Measurements from ENCODE around the gene SYNGAP1. TPM values are rescaled to one million over a fixed set of nuclear protein-coding genes. Genes with fewer than 3 reads are reported as not detected.

The SYNGAP1 gene
- polyA plus RNA-seq, 1 of the 3 experiments (the other 2 are of a cell fraction): 8.8 TPM

DNA sequence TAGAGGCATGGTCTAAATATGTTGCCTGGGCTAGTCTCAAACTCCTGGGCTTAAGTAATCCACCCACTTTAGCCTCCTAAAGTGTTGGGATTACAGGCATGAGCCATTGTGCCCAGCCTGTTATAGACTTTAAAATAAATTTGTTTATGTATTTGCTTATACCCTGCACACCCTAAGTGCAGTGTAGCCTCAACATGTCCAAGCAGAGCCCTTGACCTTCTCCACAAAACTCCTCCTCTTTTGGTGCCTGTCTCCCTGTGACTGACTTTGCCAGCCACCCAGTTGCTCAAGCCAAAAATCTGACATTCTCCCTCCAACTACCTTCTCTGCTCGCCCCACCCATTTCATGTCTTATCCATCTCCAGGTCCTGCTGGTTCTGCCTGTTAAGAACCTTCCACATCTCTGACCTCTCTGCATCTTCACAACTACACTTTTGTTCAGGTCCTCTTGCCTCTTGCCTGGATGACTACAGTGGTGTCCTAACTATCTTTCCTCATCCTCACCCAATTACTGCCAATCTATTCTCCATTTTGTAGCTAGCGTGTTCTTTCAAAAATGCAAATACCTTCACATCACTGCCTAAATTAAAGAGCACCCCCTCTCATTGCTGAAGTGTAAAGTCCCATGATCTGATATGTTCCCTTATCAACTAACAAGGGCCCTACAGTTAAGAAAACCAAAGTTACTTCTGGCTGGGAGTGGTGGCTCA is 39.4 kb upstream of the SYNGAP1 start:
- TF ChIP-seq NFIC (IDR thresholded peaks at IDR 0.05; ENCODE audit: borderline replicate concordance) (no peak), GATA2 (CRISPR knock-in tag; IDR thresholded peaks at IDR 0.05) (no peak), RFX5 (IDR thresholded peaks at IDR 0.05; ENCODE audit: low read length) (no peak), TEAD4 (IDR thresholded peaks at IDR 0.05; ENCODE audit: borderline replicate concordance, insufficient read depth) (no peak), EZH2phosphoT487 (IDR thresholded peaks at IDR 0.05; ENCODE audit: borderline replicate concordance, low read depth) (no peak)
- TF ChIP-seq, protein P1, sequence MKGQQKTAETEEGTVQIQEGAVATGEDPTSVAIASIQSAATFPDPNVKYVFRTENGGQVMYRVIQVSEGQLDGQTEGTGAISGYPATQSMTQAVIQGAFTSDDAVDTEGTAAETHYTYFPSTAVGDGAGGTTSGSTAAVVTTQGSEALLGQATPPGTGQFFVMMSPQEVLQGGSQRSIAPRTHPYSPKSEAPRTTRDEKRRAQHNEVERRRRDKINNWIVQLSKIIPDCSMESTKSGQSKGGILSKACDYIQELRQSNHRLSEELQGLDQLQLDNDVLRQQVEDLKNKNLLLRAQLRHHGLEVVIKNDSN (IDR thresholded peaks at IDR 0.05; ENCODE audit: borderline replicate concordance, low read depth): no peak
- TF ChIP-seq, protein P2, sequence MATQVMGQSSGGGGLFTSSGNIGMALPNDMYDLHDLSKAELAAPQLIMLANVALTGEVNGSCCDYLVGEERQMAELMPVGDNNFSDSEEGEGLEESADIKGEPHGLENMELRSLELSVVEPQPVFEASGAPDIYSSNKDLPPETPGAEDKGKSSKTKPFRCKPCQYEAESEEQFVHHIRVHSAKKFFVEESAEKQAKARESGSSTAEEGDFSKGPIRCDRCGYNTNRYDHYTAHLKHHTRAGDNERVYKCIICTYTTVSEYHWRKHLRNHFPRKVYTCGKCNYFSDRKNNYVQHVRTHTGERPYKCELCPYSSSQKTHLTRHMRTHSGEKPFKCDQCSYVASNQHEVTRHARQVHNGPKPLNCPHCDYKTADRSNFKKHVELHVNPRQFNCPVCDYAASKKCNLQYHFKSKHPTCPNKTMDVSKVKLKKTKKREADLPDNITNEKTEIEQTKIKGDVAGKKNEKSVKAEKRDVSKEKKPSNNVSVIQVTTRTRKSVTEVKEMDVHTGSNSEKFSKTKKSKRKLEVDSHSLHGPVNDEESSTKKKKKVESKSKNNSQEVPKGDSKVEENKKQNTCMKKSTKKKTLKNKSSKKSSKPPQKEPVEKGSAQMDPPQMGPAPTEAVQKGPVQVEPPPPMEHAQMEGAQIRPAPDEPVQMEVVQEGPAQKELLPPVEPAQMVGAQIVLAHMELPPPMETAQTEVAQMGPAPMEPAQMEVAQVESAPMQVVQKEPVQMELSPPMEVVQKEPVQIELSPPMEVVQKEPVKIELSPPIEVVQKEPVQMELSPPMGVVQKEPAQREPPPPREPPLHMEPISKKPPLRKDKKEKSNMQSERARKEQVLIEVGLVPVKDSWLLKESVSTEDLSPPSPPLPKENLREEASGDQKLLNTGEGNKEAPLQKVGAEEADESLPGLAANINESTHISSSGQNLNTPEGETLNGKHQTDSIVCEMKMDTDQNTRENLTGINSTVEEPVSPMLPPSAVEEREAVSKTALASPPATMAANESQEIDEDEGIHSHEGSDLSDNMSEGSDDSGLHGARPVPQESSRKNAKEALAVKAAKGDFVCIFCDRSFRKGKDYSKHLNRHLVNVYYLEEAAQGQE (IDR thresholded peaks at IDR 0.05; ENCODE audit: low read depth, low read length): no peak
- no peak overlapping the region for H3K9ac ChIP-seq
- H3K27ac ChIP-seq (ENCODE audit: low read depth in 2 of 2, low read length in 1 of 2): no peak overlapping the region
- no peak overlapping the region for H3K4me2 ChIP-seq
- no peak for DNase-seq
- H3K79me2 ChIP-seq (ENCODE audit: insufficient read depth): no peaks in the 10 kb centered on the region
- WGBS (ENCODE audit: low lambda C conversion rate): 77% methylated on average over 2 of the region's 2 CpGs
- H3K4me3 ChIP-seq (ENCODE audit: low read depth in 2 of 2, low read length in 1 of 2): no peak overlapping the region
- H3K4me1 ChIP-seq (ENCODE audit: control insufficient read depth in 1 of 2, insufficient read depth in 2 of 2, low read depth in 1 of 2, low read length in 1 of 2): peaks cover 0 to 3% of the 10 kb centered on the region in 2 experiments; a peak in 2 of 4 replicates
- no peaks in the 10 kb centered on the region for H3K27me3 ChIP-seq (ENCODE audit: insufficient read depth)
- H2AFZ ChIP-seq (ENCODE audit: low read depth): no peak overlapping the region
- H3F3A ChIP-seq (replicated peaks; ENCODE audit: insufficient read depth): no peaks in the 10 kb centered on the region
- H3K36me3 ChIP-seq (replicated peaks in 1 of 2; ENCODE audit: control insufficient read depth in 1 of 2, insufficient read depth in 2 of 2, low read length in 1 of 2): no peaks in the 10 kb centered on the region
- ChIA-PET CTCF (no interaction called here), POLR2A (interaction anchor here (0.6 kb wide), 1 partner anchor 25 kb away, joined by 4 read pairs; no protein-coding TSS in a partner anchor)
- H3K9me3 ChIP-seq: no peaks in the 10 kb centered on the region
- no peaks in the 10 kb centered on the region for H4K20me1 ChIP-seq (ENCODE audit: insufficient read depth)
- no peaks in the 10 kb centered on the region for H3K9me2 ChIP-seq

DNA sequence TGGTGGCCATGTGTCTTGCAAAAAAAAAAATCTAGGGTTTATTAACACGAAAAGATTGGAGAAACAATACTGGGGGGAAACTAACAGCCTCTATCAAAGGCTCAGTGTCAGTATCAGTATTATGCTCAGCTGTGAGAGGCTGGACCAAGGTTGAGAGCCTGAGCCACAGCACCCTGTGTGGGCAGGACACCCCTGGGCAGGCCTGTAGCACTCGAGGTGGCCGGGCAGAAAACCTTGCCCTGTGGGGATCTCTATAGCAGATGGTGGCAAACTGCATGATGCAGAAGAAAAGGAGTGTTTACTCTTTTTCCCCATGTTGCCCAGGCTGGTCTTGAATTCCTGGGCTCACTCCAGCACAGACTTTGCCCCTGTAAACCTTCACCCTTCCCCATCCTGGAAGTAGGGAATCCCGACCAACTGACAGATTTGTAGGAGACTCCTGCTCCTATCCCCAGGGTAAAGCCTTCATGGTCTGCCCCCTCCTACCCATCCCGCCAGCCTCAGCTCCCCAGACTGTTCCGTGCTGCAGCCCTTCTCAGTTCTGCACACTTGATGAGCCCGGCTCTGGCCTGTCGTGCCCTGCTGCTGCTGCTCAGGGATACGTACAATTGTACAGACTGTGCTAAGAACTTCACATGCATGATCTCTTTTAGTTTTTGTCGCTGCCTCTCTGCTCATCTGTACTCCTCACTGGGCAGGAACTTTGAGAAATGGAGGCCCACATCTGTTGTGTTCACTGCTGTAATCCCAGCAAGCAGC is 36.3 kb upstream of the SYNGAP1 start:
- H3K9ac ChIP-seq: no peak overlapping the region
- H3K27ac ChIP-seq (ENCODE audit: low read depth in 2 of 2, low read length in 1 of 2): no peak overlapping the region
- ChIA-PET CTCF (interaction anchor here (0.7 to 1.4 kb wide), 3 partner anchors 9 to 117 kb away, joined by 3 to 4 read pairs (median 3); no protein-coding TSS in a partner anchor), POLR2A (no interaction called here)
- H3K79me2 ChIP-seq (ENCODE audit: insufficient read depth): no peaks in the 10 kb centered on the region
- no peak overlapping the region for H3K4me3 ChIP-seq (ENCODE audit: low read depth in 2 of 2, low read length in 1 of 2)
- H3K27me3 ChIP-seq (ENCODE audit: insufficient read depth): no peaks in the 10 kb centered on the region
- 70% methylated on average over 9 of the region's 10 CpGs for WGBS (ENCODE audit: low lambda C conversion rate)
- no peaks in the 10 kb centered on the region for H3K36me3 ChIP-seq (replicated peaks in 1 of 2; ENCODE audit: control insufficient read depth in 1 of 2, insufficient read depth in 2 of 2, low read length in 1 of 2)
- no peak for DNase-seq
- TF ChIP-seq GABPA (IDR thresholded peaks at IDR 0.05; ENCODE audit: low read depth): no peak
- no peak for TF ChIP-seq MXI1 (IDR thresholded peaks at IDR 0.05; ENCODE audit: low read depth, low read length)
- TF ChIP-seq POLR2AphosphoS5 (IDR thresholded peaks at IDR 0.05; ENCODE audit: low read depth, low read length): no peak
- TF ChIP-seq JUND (IDR thresholded peaks at IDR 0.05): no peak
- TF ChIP-seq EP300 (IDR thresholded peaks at IDR 0.05; ENCODE audit: borderline replicate concordance in 1 of 2, low read depth in 1 of 2, low read length in 1 of 2): no peak
- TF ChIP-seq NFIC (IDR thresholded peaks at IDR 0.05; ENCODE audit: borderline replicate concordance): no peak
- H3K4me1 ChIP-seq (ENCODE audit: control insufficient read depth in 1 of 2, insufficient read depth in 2 of 2, low read depth in 1 of 2, low read length in 1 of 2): no peaks in the 10 kb centered on the region
- H3K4me2 ChIP-seq: no peak overlapping the region
- H4K20me1 ChIP-seq (ENCODE audit: insufficient read depth): no peaks in the 10 kb centered on the region
- H2AFZ ChIP-seq (ENCODE audit: low read depth): no peak overlapping the region
- no peaks in the 10 kb centered on the region for H3F3A ChIP-seq (replicated peaks; ENCODE audit: insufficient read depth)
- H3K9me2 ChIP-seq: no peaks in the 10 kb centered on the region
- no peaks in the 10 kb centered on the region for H3K9me3 ChIP-seq

Data from SK-N-SH (cell line).